ENCODE data around the gene ZNF292.

Gene ZNF292

GRCh38 chr6:87283461-87283860 is 128.1 kb downstream of the ZNF292 start:
- H3K4me3 ChIP-seq (ENCODE audit: low read length) = no peak overlapping the region
- H3K27me3 ChIP-seq (ENCODE audit: control insufficient read depth, low read length) = peaks cover 25% of the 10 kb centered on the region
- no peaks in the 10 kb centered on the region for H3K79me2 ChIP-seq (ENCODE audit: control insufficient read depth, low read length)
- H3F3A ChIP-seq (ENCODE audit: control insufficient read depth, insufficient read depth) = no peaks in the 10 kb centered on the region
- H3K4me1 ChIP-seq (ENCODE audit: control insufficient read depth, low read length) = peaks cover 4% of the 10 kb centered on the region; the same call in 1 of the 2 replicates
- TF ChIP-seq EZH2phosphoT487 (IDR thresholded peaks at IDR 0.05; ENCODE audit: borderline replicate concordance, low read length) = no peak
- TF ChIP-seq, protein P1, sequence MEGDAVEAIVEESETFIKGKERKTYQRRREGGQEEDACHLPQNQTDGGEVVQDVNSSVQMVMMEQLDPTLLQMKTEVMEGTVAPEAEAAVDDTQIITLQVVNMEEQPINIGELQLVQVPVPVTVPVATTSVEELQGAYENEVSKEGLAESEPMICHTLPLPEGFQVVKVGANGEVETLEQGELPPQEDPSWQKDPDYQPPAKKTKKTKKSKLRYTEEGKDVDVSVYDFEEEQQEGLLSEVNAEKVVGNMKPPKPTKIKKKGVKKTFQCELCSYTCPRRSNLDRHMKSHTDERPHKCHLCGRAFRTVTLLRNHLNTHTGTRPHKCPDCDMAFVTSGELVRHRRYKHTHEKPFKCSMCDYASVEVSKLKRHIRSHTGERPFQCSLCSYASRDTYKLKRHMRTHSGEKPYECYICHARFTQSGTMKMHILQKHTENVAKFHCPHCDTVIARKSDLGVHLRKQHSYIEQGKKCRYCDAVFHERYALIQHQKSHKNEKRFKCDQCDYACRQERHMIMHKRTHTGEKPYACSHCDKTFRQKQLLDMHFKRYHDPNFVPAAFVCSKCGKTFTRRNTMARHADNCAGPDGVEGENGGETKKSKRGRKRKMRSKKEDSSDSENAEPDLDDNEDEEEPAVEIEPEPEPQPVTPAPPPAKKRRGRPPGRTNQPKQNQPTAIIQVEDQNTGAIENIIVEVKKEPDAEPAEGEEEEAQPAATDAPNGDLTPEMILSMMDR (IDR thresholded peaks at IDR 0.05; ENCODE audit: low read depth, low read length, poor library complexity, severe bottlenecking) = no peak
- H3K4me2 ChIP-seq (ENCODE audit: low read length) = no peak overlapping the region
- no peaks in the 10 kb centered on the region for H4K20me1 ChIP-seq (ENCODE audit: control insufficient read depth, insufficient read depth, low read depth, low read length)
- H3K36me3 ChIP-seq (ENCODE audit: control insufficient read depth, low read length) = no peaks in the 10 kb centered on the region
- no peaks in the 10 kb centered on the region for H3K9me3 ChIP-seq (ENCODE audit: control insufficient read depth, insufficient read depth, low read length)
- H3K27ac ChIP-seq (ENCODE audit: low read depth, low read length) = no peak overlapping the region
- H3K9me2 ChIP-seq (replicated peaks; ENCODE audit: control insufficient read depth, low read length) = no peaks in the 10 kb centered on the region

DNA sequence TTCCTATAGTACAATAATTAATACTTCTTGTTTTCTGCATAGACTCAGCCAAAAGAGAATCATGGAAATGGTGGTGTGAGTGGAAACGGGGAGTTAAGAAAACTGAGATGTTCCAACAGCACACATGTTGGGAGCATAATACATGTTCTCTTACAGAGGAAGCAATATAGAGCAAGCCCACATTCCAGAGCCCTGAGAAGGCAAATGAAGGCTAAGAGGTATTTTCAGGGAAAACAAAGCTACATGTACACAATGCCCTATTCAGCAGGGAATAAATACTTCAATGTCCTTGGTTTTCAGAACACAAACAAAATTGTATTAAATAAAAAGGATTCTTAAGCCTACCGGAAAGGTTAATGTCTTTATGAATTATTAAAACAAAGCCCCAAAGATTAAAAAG is 131.9 kb downstream of the ZNF292 start:
- Histone ChIP-seq H3K36me3 (ENCODE audit: control insufficient read depth, low read length) (no peaks in the 10 kb centered on the region), H3K9me2 (replicated peaks; ENCODE audit: control insufficient read depth, low read length) (no peaks in the 10 kb centered on the region), H3K9me3 (ENCODE audit: control insufficient read depth, insufficient read depth, low read length) (no peaks in the 10 kb centered on the region), H3K4me3 (ENCODE audit: low read length) (no peak overlapping the region), H3K27ac (ENCODE audit: low read depth, low read length) (no peak overlapping the region), H3K4me2 (ENCODE audit: low read length) (no peak overlapping the region), H3K79me2 (ENCODE audit: control insufficient read depth, low read length) (no peaks in the 10 kb centered on the region), H4K20me1 (ENCODE audit: control insufficient read depth, insufficient read depth, low read depth, low read length) (no peaks in the 10 kb centered on the region), H3F3A (ENCODE audit: control insufficient read depth, insufficient read depth) (no peaks in the 10 kb centered on the region), H3K4me1 (ENCODE audit: control insufficient read depth, low read length) (no peaks in the 10 kb centered on the region), H3K27me3 (ENCODE audit: control insufficient read depth, low read length) (peaks cover 23% of the 10 kb centered on the region)
- TF ChIP-seq, protein P1 (IDR thresholded peaks at IDR 0.05; ENCODE audit: low read depth, low read length, poor library complexity, severe bottlenecking) = no peak
- TF ChIP-seq EZH2phosphoT487 (IDR thresholded peaks at IDR 0.05; ENCODE audit: borderline replicate concordance, low read length) = no peak

DNA sequence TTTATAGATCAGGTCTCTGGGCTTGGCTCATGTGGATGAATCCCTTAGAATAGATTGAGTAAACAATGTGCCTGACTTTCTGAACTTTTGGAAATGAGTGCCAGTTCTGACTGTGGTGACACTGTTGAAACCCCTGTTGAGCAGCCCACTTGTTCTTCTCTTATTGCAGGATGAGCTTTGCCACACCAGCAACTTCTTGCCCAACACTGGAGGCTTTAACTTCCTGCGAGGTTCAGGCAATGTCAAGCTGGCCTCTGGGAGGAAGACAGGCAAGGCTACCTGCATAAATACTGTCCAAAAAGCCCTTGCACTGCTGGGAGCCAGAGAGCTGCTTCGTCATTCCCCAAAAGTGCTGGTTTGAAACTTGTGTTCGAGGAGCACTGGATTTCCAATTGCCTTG is 134.2 kb downstream of the ZNF292 start:
- no peaks in the 10 kb centered on the region for H3K79me2 ChIP-seq (ENCODE audit: control insufficient read depth, low read length)
- no peaks in the 10 kb centered on the region for H4K20me1 ChIP-seq (ENCODE audit: control insufficient read depth, insufficient read depth, low read depth, low read length)
- H3K27me3 ChIP-seq (ENCODE audit: control insufficient read depth, low read length) = peaks cover 25% of the 10 kb centered on the region
- H3K36me3 ChIP-seq (ENCODE audit: control insufficient read depth, low read length) = no peaks in the 10 kb centered on the region
- TF ChIP-seq EZH2phosphoT487 (IDR thresholded peaks at IDR 0.05; ENCODE audit: borderline replicate concordance, low read length) = no peak
- TF ChIP-seq, protein P1 (IDR thresholded peaks at IDR 0.05; ENCODE audit: low read depth, low read length, poor library complexity, severe bottlenecking) = no peak
- H3K4me2 ChIP-seq (ENCODE audit: low read length) = no peak overlapping the region
- H3F3A ChIP-seq (ENCODE audit: control insufficient read depth, insufficient read depth) = no peaks in the 10 kb centered on the region
- H3K4me3 ChIP-seq (ENCODE audit: low read length) = no peak overlapping the region
- H3K9me2 ChIP-seq (replicated peaks; ENCODE audit: control insufficient read depth, low read length) = no peaks in the 10 kb centered on the region
- H3K9me3 ChIP-seq (ENCODE audit: control insufficient read depth, insufficient read depth, low read length) = no peaks in the 10 kb centered on the region
- no peak overlapping the region for H3K27ac ChIP-seq (ENCODE audit: low read depth, low read length)
- no peaks in the 10 kb centered on the region for H3K4me1 ChIP-seq (ENCODE audit: control insufficient read depth, low read length)

GRCh38 chr6:87291883-87292282 is 136.5 kb downstream of the ZNF292 start:
- no peaks in the 10 kb centered on the region for H3K79me2 ChIP-seq (ENCODE audit: control insufficient read depth, low read length)
- no peaks in the 10 kb centered on the region for H3K4me1 ChIP-seq (ENCODE audit: control insufficient read depth, low read length)
- TF ChIP-seq EZH2phosphoT487 (IDR thresholded peaks at IDR 0.05; ENCODE audit: borderline replicate concordance, low read length) = no peak
- TF ChIP-seq, protein P1 (IDR thresholded peaks at IDR 0.05; ENCODE audit: low read depth, low read length, poor library complexity, severe bottlenecking) = no peak
- no peaks in the 10 kb centered on the region for H4K20me1 ChIP-seq (ENCODE audit: control insufficient read depth, insufficient read depth, low read depth, low read length)
- H3K4me3 ChIP-seq (ENCODE audit: low read length) = no peak overlapping the region
- no peaks in the 10 kb centered on the region for H3K36me3 ChIP-seq (ENCODE audit: control insufficient read depth, low read length)
- H3F3A ChIP-seq (ENCODE audit: control insufficient read depth, insufficient read depth) = no peaks in the 10 kb centered on the region
- no peak overlapping the region for H3K27ac ChIP-seq (ENCODE audit: low read depth, low read length)
- H3K9me3 ChIP-seq (ENCODE audit: control insufficient read depth, insufficient read depth, low read length) = no peaks in the 10 kb centered on the region
- no peaks in the 10 kb centered on the region for H3K9me2 ChIP-seq (replicated peaks; ENCODE audit: control insufficient read depth, low read length)
- H3K27me3 ChIP-seq (ENCODE audit: control insufficient read depth, low read length) = peaks cover 25% of the 10 kb centered on the region
- no peak overlapping the region for H3K4me2 ChIP-seq (ENCODE audit: low read length)
